Measurements from ENCODE around the gene TREML1.

Gene TREML1

GRCh38 chr6:41155132-41155805 lies 1.1 kb upstream of the TREML1 start:
- in situ Hi-C loops (cut with MboI; ENCODE audit: low pct_unique_long_range_greater_than_20kb, low sequenced_read_pairs, unreplicated experiment): no loop called here
- TF ChIP-seq CTCF (IDR thresholded peaks at IDR 0.05; ENCODE audit: extremely low read depth, insufficient read depth, missing control alignments): no peak
- DNase-seq (ENCODE audit: low spot score): no peak

- in situ Hi-C loops (cut with MboI; ENCODE audit: low pct_unique_long_range_greater_than_20kb, low sequenced_read_pairs, unreplicated experiment): no loop called here
- TF ChIP-seq CTCF (IDR thresholded peaks at IDR 0.05; ENCODE audit: extremely low read depth, insufficient read depth, missing control alignments): no peak
- DNase-seq (ENCODE audit: low spot score): no peak
Observed at GRCh38 chr6:41153451-41153850, 696 bp downstream of the TREML1 start.

DNA sequence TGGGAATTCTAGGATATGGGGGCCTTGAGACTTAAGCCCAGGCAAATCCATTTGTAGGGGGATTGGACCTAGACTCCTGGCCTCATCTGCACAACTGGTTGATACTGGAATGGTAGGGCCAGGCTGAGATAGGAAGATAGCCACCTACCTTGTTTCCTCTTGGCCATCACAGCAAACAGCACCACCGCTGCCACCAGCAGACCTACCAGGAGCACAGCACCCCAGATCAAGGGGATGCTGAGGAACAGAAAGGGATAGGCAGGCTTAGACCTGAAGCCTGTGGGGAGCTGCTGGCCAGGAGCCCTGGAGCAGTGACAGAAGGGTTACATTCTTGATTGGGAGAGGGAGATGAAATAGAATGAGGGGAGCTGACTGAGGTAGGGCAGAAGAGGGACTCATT lies 3.5 kb downstream of the TREML1 start:
- no peak for TF ChIP-seq CTCF (IDR thresholded peaks at IDR 0.05; ENCODE audit: extremely low read depth, insufficient read depth, missing control alignments)

DNA sequence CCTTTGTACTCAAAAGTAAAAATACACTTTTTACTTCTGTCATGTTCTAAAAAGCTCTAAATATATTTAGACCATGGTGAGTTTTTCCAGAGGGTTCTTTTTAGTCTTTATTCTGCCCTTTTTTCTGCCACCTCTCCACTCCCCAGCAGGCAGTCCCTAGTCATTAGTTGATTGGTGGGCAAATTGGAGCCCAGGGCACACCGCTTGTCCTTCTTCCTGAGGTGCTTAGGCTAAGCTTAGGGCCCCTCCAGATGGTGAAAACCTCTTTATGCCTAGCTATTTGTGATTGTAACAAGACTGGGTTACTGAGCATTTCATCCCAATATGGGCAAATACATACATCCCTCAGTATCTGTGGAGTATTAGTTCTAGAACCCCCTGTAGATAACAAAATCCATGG lies 6.2 kb downstream of the TREML1 start:
- no peak for DNase-seq (ENCODE audit: low spot score)
- in situ Hi-C loops (cut with MboI; ENCODE audit: low pct_unique_long_range_greater_than_20kb, low sequenced_read_pairs, unreplicated experiment): no loop called here
- no peak for TF ChIP-seq CTCF (IDR thresholded peaks at IDR 0.05; ENCODE audit: extremely low read depth, insufficient read depth, missing control alignments)

More for the DNA sequence above, 3.5 kb downstream of the TREML1 start:
- in situ Hi-C loops (cut with MboI; ENCODE audit: low pct_unique_long_range_greater_than_20kb, low sequenced_read_pairs, unreplicated experiment): no loop called here
- no peak for DNase-seq (ENCODE audit: low spot score)

- in situ Hi-C loops (cut with MboI; ENCODE audit: low pct_unique_long_range_greater_than_20kb, low sequenced_read_pairs, unreplicated experiment): no loop called here
- no peak for TF ChIP-seq CTCF (IDR thresholded peaks at IDR 0.05; ENCODE audit: extremely low read depth, insufficient read depth, missing control alignments)
- no peak for DNase-seq (ENCODE audit: low spot score)
Observed at GRCh38 chr6:41136911-41137310, 17.2 kb downstream of the TREML1 start.

GRCh38 chr6:41135062-41135832 lies 18.9 kb downstream of the TREML1 start:
- no peak for DNase-seq (ENCODE audit: low spot score)
- TF ChIP-seq CTCF (IDR thresholded peaks at IDR 0.05; ENCODE audit: extremely low read depth, insufficient read depth, missing control alignments): no peak
- in situ Hi-C loops (cut with MboI; ENCODE audit: low pct_unique_long_range_greater_than_20kb, low sequenced_read_pairs, unreplicated experiment): no loop called here
